GM12878 (cell line): Measurements from ENCODE around the gene CLDN15.

ENCODE experiments used
- CREB1 ChIP-seq: IDR thresholded peaks from 2 replicates; pipeline ENCODE4 v1.6.1; 2012; ENCODE audit warnings: low read depth, mild to moderate bottlenecking, inconsistent platforms
- CTCF ChIP-seq, 3 experiments: IDR thresholded peaks in 2 of 3; conservative IDR thresholded peaks in 1 of 3; 2 replicates each; pipeline ENCODE4 v1.5.1; 2011; ENCODE audit warnings: low read depth in 3 of 3, low read length in 3 of 3, mild to moderate bottlenecking in 3 of 3, control low read depth in 2 of 3, moderate library complexity in 2 of 3, inconsistent platforms in 1 of 3, mixed read lengths in 1 of 3; ENCODE audit not compliant: control insufficient read depth in 2 of 3, insufficient read depth in 1 of 3; ENCODE audit errors: extremely low read depth in 1 of 3
- POLR2A ChIP-seq: IDR thresholded peaks from 2 replicates; pipeline ENCODE4 v1.6.1; 2011; ENCODE audit warnings: low read depth, mild to moderate bottlenecking, low read length
- REST ChIP-seq: IDR thresholded peaks from 2 replicates; pipeline ENCODE4 v1.6.1; 2012; ENCODE audit warnings: mild to moderate bottlenecking, low read depth, low read length
- ZNF24 ChIP-seq: fragments of 450-650 bp; IDR thresholded peaks from 2 replicates; pipeline ENCODE4 v1.6.1; 2017; ENCODE audit warnings: antibody characterized with exemption, mild to moderate bottlenecking

- TF ChIP-seq CTCF (IDR thresholded peaks at IDR 0.05 in 2 of 3, conservative IDR thresholded peaks at IDR 0.05 in 1 of 3; ENCODE audit: control insufficient read depth in 2 of 3, extremely low read depth in 1 of 3, insufficient read depth in 1 of 3, low read depth in 3 of 3, low read length in 3 of 3) (no peak), CREB1 (no peak), REST (no peak), POLR2A (no peak), ZNF24 (no peak)
Measured at GRCh38 chr7:101248276-101248675, 10.7 kb upstream of the CLDN15 start.
